Liver (tissue), 9 donors: ENCODE data around the gene C1orf210. TPM values are rescaled to one million over a fixed set of nuclear protein-coding genes. Genes with fewer than 3 reads are reported as not detected.

Experiments
- DNase-seq: peaks from one replicate; pipeline ENCODE4 v3.0.0-alpha.2; 2017; ENCODE audit warnings: low spot score
- H3K27ac ChIP-seq, 2 donors: one replicate each; pipeline ENCODE4 v1.7.0; 2013; ENCODE audit warnings: inconsistent platforms in 2 of 2, low read length in 2 of 2, control low read depth in 1 of 2, low read depth in 1 of 2, mild to moderate bottlenecking in 1 of 2
- H3K27me3 ChIP-seq, 4 donors: one replicate each; pipeline versions ENCODE4 v1.6.1 to v1.7.0; 2013; ENCODE audit warnings: low read length in 3 of 4, inconsistent platforms in 1 of 4, mild to moderate bottlenecking in 1 of 4, moderate library complexity in 1 of 4; ENCODE audit not compliant: control insufficient read depth in 4 of 4, insufficient read depth in 4 of 4
- H3K36me3 ChIP-seq, 4 donors: one replicate each; pipeline versions ENCODE4 v1.6.1 to v1.7.0; 2013; ENCODE audit warnings: low read length in 3 of 4, mild to moderate bottlenecking in 3 of 4, low read depth in 1 of 4, moderate library complexity in 1 of 4; ENCODE audit not compliant: control insufficient read depth in 4 of 4, insufficient read depth in 3 of 4
- H3K4me1 ChIP-seq, 4 donors: one replicate each; pipeline versions ENCODE4 v1.6.1 to v1.7.0; 2013; ENCODE audit warnings: low read length in 3 of 4, mild to moderate bottlenecking in 3 of 4, moderate library complexity in 1 of 4; ENCODE audit not compliant: control insufficient read depth in 4 of 4, insufficient read depth in 4 of 4
- H3K4me3 ChIP-seq, 3 donors: one replicate each; pipeline versions ENCODE4 v1.6.1 to v1.7.0; 2013; ENCODE audit warnings: low read length in 3 of 3, control low read depth in 1 of 3, low read depth in 1 of 3, mild to moderate bottlenecking in 1 of 3
- H3K9ac ChIP-seq, 2 donors: one replicate each; pipeline ENCODE4 v1.7.0; 2013; ENCODE audit warnings: low read length in 2 of 2, mild to moderate bottlenecking in 2 of 2, moderate library complexity in 2 of 2, control low read depth in 1 of 2, low read depth in 1 of 2
- H3K9me3 ChIP-seq, 4 donors: one replicate each; pipeline versions ENCODE4 v1.6.1 to v1.7.0; 2013; ENCODE audit warnings: low read length in 3 of 4; ENCODE audit not compliant: control insufficient read depth in 4 of 4
- FOXA1 ChIP-seq: IDR thresholded peaks from 2 replicates; pipeline ENCODE4 v1.6.1; 2016; ENCODE audit warnings: antibody characterized with exemption
- FOXA2 ChIP-seq: IDR thresholded peaks from 2 replicates; pipeline ENCODE4 v1.6.1; 2016; ENCODE audit warnings: antibody characterized with exemption
- GABPA ChIP-seq, 2 donors: IDR thresholded peaks in 1 of 2; conservative IDR thresholded peaks in 1 of 2; 2 replicates each; pipeline ENCODE4 v1.6.1; 2016; ENCODE audit warnings: antibody characterized with exemption in 2 of 2, mild to moderate bottlenecking in 1 of 2, moderate library complexity in 1 of 2
- HNF4A ChIP-seq, 2 donors: conservative IDR thresholded peaks; 2 replicates each; pipeline ENCODE4 v1.6.1; 2016; ENCODE audit warnings: antibody characterized with exemption in 2 of 2, mild to moderate bottlenecking in 2 of 2
- HNF4G ChIP-seq: IDR thresholded peaks from 2 replicates; pipeline ENCODE4 v1.6.1; 2016; ENCODE audit warnings: antibody characterized with exemption
- JUND ChIP-seq, 2 donors: IDR thresholded peaks; 2 replicates each; pipeline ENCODE4 v1.6.1; 2016; ENCODE audit warnings: antibody characterized with exemption in 2 of 2
- NR2F2 ChIP-seq: IDR thresholded peaks from 2 replicates; pipeline ENCODE4 v1.6.1; 2016; ENCODE audit warnings: antibody characterized with exemption
- RAD21 ChIP-seq, 2 donors: IDR thresholded peaks; 2 replicates each; pipeline ENCODE4 v1.6.1; 2016; ENCODE audit warnings: antibody characterized with exemption in 2 of 2, mild to moderate bottlenecking in 2 of 2
- RXRA ChIP-seq, 2 donors: IDR thresholded peaks; 2 replicates each; pipeline ENCODE4 v1.6.1; 2017 to 2018; ENCODE audit warnings: antibody characterized with exemption in 2 of 2, mild to moderate bottlenecking in 1 of 2
- SP1 ChIP-seq: IDR thresholded peaks from 2 replicates; pipeline ENCODE4 v1.6.1; 2018; ENCODE audit warnings: antibody characterized with exemption, mild to moderate bottlenecking
- TAF1 ChIP-seq: conservative IDR thresholded peaks from 2 replicates; pipeline ENCODE4 v1.6.1; 2016; ENCODE audit warnings: antibody characterized with exemption, mild to moderate bottlenecking
- YY1 ChIP-seq: IDR thresholded peaks from 2 replicates; pipeline ENCODE4 v1.6.1; 2016; ENCODE audit warnings: antibody characterized with exemption, mild to moderate bottlenecking
- WGBS: extraction: QIAGEN DNeasy Blood & Tissue Kit; methylation state at CpG from one replicate; pipeline ENCODE4 v1.1.7; 2013; 5-methylcytosine and 5-hydroxymethylcytosine counted together
- polyA plus RNA-seq, 2 donors: library from polyadenylated mRNA; stranded (reverse) in 1 of 2; unstranded in 1 of 2; fragments of 200-250 nt in 1 of 2; fragments of >200 nt in 1 of 2; fragmentation: Nextera tagmentation in 1 of 2; extraction: Ambion mirVana in 1 of 2; gene quantifications; one replicate each; pipeline versions ENCODE4 v1.2.1 to v1.2.3, GENCODE V29; 2013 to 2015
- total RNA-seq, 2 donors: library from RNA; depleted of rRNA; stranded (reverse); fragments of >200 nt; gene quantifications; one replicate each; pipeline ENCODE4 v1.2.3, GENCODE V29; 2014
- TF ChIP-seq, protein P1 (sequence below): fragments of 150-350 bp; IDR thresholded peaks from 2 replicates; pipeline ENCODE4 v1.5.1; 2017; ENCODE audit warnings: improper control_type of control experiment, low read depth, low read length; ENCODE audit not compliant: missing input control
- TF ChIP-seq, protein P2 (sequence below): IDR thresholded peaks from 2 replicates; pipeline ENCODE4 v1.6.1; 2016; ENCODE audit warnings: antibody characterized with exemption
- TF ChIP-seq, protein P3 (sequence below): IDR thresholded peaks from 2 replicates; pipeline ENCODE4 v1.6.1; 2016; ENCODE audit warnings: antibody characterized with exemption
- TF ChIP-seq, protein P4 (sequence below): IDR thresholded peaks from 2 replicates; pipeline ENCODE4 v1.6.1; 2016; ENCODE audit warnings: antibody characterized with exemption, mild to moderate bottlenecking
- TF ChIP-seq, protein P5 (sequence below): IDR thresholded peaks from 2 replicates; pipeline ENCODE4 v1.6.1; 2016; ENCODE audit warnings: antibody characterized with exemption
- donor health status: healthy.
- donor health status: healthy.
- donor health status: healthy.
- donor health status: healthy.
- donor health status: healthy.

C1orf210 gene
- total and polyA plus RNA-seq, 4 donors: 0.75 to 5.0 (median 1.2) TPM

DNA sequence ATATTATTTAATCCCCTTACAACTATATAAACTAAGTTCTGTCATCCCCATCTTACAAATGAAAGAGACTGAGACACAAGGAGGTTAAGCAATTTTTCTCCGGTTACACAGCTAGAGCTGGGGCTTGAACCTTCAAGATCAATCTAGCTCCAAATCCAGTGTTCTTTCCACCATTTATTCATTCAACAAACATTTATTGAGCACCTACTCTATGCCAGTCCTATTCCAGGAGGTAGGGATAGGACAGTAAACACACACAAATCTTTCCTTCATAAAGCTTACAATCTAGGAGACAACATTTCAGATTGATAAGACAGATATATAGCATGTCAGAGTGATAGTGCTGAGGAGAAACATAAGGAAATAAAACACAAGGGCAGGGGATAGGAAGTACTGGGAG, 18.5 kb downstream of the C1orf210 start:
- WGBS: 99% methylated on average over 1 of the region's 1 CpG
- TF ChIP-seq, protein P1, sequence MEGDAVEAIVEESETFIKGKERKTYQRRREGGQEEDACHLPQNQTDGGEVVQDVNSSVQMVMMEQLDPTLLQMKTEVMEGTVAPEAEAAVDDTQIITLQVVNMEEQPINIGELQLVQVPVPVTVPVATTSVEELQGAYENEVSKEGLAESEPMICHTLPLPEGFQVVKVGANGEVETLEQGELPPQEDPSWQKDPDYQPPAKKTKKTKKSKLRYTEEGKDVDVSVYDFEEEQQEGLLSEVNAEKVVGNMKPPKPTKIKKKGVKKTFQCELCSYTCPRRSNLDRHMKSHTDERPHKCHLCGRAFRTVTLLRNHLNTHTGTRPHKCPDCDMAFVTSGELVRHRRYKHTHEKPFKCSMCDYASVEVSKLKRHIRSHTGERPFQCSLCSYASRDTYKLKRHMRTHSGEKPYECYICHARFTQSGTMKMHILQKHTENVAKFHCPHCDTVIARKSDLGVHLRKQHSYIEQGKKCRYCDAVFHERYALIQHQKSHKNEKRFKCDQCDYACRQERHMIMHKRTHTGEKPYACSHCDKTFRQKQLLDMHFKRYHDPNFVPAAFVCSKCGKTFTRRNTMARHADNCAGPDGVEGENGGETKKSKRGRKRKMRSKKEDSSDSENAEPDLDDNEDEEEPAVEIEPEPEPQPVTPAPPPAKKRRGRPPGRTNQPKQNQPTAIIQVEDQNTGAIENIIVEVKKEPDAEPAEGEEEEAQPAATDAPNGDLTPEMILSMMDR: no peak
- TF ChIP-seq HNF4G (no peak), GABPA (IDR thresholded peaks at IDR 0.05 in 1 of 2, conservative IDR thresholded peaks at IDR 0.05 in 1 of 2) (no peak), TAF1 (no peak), FOXA2 (no peak), FOXA1 (no peak), YY1 (no peak), NR2F2 (no peak), SP1 (no peak), HNF4A (conservative IDR thresholded peaks at IDR 0.05) (no peak), JUND (IDR thresholded peaks at IDR 0.05) (no peak)
- TF ChIP-seq, protein P2, sequence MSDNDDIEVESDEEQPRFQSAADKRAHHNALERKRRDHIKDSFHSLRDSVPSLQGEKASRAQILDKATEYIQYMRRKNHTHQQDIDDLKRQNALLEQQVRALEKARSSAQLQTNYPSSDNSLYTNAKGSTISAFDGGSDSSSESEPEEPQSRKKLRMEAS: no peak
- TF ChIP-seq, protein P3, sequence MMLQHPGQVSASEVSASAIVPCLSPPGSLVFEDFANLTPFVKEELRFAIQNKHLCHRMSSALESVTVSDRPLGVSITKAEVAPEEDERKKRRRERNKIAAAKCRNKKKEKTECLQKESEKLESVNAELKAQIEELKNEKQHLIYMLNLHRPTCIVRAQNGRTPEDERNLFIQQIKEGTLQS: no peak
- TF ChIP-seq, protein P4, sequence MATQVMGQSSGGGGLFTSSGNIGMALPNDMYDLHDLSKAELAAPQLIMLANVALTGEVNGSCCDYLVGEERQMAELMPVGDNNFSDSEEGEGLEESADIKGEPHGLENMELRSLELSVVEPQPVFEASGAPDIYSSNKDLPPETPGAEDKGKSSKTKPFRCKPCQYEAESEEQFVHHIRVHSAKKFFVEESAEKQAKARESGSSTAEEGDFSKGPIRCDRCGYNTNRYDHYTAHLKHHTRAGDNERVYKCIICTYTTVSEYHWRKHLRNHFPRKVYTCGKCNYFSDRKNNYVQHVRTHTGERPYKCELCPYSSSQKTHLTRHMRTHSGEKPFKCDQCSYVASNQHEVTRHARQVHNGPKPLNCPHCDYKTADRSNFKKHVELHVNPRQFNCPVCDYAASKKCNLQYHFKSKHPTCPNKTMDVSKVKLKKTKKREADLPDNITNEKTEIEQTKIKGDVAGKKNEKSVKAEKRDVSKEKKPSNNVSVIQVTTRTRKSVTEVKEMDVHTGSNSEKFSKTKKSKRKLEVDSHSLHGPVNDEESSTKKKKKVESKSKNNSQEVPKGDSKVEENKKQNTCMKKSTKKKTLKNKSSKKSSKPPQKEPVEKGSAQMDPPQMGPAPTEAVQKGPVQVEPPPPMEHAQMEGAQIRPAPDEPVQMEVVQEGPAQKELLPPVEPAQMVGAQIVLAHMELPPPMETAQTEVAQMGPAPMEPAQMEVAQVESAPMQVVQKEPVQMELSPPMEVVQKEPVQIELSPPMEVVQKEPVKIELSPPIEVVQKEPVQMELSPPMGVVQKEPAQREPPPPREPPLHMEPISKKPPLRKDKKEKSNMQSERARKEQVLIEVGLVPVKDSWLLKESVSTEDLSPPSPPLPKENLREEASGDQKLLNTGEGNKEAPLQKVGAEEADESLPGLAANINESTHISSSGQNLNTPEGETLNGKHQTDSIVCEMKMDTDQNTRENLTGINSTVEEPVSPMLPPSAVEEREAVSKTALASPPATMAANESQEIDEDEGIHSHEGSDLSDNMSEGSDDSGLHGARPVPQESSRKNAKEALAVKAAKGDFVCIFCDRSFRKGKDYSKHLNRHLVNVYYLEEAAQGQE: no peak
- H3K9ac ChIP-seq: no peak overlapping the region
- no peak for DNase-seq
- no peaks in the 10 kb centered on the region for H3K36me3 ChIP-seq
- H3K9me3 ChIP-seq: no peaks in the 10 kb centered on the region
- no peak overlapping the region for H3K4me3 ChIP-seq
- H3K27me3 ChIP-seq: peaks cover 0 to 2% (median 0%) of the 10 kb centered on the region in 4 donors
- peaks cover 10 to 25% (median 23%) of the 10 kb centered on the region in 4 donors for H3K4me1 ChIP-seq
- H3K27ac ChIP-seq: no peak overlapping the region

DNA sequence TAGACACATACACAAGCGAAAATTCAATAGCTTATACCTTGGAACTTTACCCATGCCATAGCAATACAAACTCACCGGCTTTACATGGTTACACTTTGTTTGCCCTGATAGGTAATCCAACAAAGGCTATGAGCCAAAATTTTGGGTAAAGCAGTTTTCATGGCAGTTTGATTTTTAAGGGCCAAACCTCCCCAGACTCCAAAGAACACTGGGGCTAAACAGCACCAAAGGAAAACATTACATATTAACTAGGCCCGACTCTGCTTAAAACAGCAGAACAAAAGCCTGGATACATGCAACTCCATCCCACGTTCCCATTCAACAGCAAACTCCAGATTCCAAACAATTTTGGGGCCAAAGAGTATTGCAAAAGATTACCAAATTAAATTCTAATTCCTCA, 19.9 kb downstream of the C1orf210 start:
- no peak for DNase-seq
- Histone ChIP-seq H3K27me3 (peaks cover 0 to 2% (median 0%) of the 10 kb centered on the region in 4 donors), H3K9ac (no peak overlapping the region), H3K27ac (peak overlapping the region; percentile 31 to 57), H3K4me3 (no peak overlapping the region), H3K9me3 (no peaks in the 10 kb centered on the region), H3K36me3 (no peaks in the 10 kb centered on the region), H3K4me1 (peaks cover 10 to 26% (median 23%) of the 10 kb centered on the region in 4 donors)
- 29% methylated on average over 4 of the region's 4 CpGs for WGBS
- TF ChIP-seq HNF4G (peak; percentile 54), YY1 (peak; percentile 87), GABPA (IDR thresholded peaks at IDR 0.05 in 1 of 2, conservative IDR thresholded peaks at IDR 0.05 in 1 of 2) (no peak), FOXA1 (peak; percentile 30), TAF1 (peak; percentile 16), SP1 (peak; percentile 86), JUND (IDR thresholded peaks at IDR 0.05) (no peak), RAD21 (IDR thresholded peaks at IDR 0.05) (peak; percentile 45 to 68), RXRA (IDR thresholded peaks at IDR 0.05) (peak; percentile 75 to 78), NR2F2 (no peak), HNF4A (conservative IDR thresholded peaks at IDR 0.05) (peak; percentile 78 to 82)
- TF ChIP-seq, protein P5, sequence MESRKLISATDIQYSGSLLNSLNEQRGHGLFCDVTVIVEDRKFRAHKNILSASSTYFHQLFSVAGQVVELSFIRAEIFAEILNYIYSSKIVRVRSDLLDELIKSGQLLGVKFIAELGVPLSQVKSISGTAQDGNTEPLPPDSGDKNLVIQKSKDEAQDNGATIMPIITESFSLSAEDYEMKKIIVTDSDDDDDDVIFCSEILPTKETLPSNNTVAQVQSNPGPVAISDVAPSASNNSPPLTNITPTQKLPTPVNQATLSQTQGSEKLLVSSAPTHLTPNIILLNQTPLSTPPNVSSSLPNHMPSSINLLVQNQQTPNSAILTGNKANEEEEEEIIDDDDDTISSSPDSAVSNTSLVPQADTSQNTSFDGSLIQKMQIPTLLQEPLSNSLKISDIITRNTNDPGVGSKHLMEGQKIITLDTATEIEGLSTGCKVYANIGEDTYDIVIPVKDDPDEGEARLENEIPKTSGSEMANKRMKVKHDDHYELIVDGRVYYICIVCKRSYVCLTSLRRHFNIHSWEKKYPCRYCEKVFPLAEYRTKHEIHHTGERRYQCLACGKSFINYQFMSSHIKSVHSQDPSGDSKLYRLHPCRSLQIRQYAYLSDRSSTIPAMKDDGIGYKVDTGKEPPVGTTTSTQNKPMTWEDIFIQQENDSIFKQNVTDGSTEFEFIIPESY: no peak
- TF ChIP-seq, protein P1: no peak
- TF ChIP-seq, protein P4: peak; percentile 62
